Vagina (tissue), 2 donors: ENCODE measurements around the gene AGBL4. TPM values are rescaled to one million over a fixed set of nuclear protein-coding genes. Genes with fewer than 3 reads are reported as not detected.
"Not testable (repeated sequence)": the region's sequence is repeated elsewhere in the genome, so short reads cannot be mapped to it uniquely, and the experiment has no call there.

Source experiments
- DNase-seq, 2 donors: peaks; one replicate each; pipeline ENCODE4 v3.0.0-alpha.2; 2017; ENCODE audit errors: extremely low spot score in 2 of 2
- H3K27ac ChIP-seq: fragments of 200-600 bp; sonication (generic); one replicate; pipeline ENCODE4 v1.5.1; 2019
- H3K27me3 ChIP-seq: fragments of 200-600 bp; sonication (generic); one replicate; pipeline ENCODE4 v1.5.1; 2019
- H3K36me3 ChIP-seq, 2 donors: fragments of 200-600 bp; sonication (generic); one replicate each; pipeline ENCODE4 v1.5.1; 2017 to 2019
- H3K4me1 ChIP-seq: fragments of 200-600 bp; sonication (generic); one replicate; pipeline ENCODE4 v1.5.1; 2019
- H3K4me3 ChIP-seq, 2 donors: fragments of 200-600 bp; sonication (generic); 1 replicate in 1 of 2; 2 replicates in 1 of 2; pipeline ENCODE4 v1.5.1; 2016 to 2019
- H3K9me3 ChIP-seq: fragments of 200-600 bp; sonication (generic); one replicate; pipeline ENCODE4 v1.5.1; 2019
- CTCF ChIP-seq, 3 experiments: fragments of 450-650 bp in 2 of 3; fragments of 200-600 bp in 1 of 3; sonication (generic) in 1 of 3; IDR thresholded peaks; one replicate each; pipeline ENCODE4 v1.5.1; 2017 to 2019; ENCODE audit warnings: antibody characterized with exemption in 3 of 3, mild to moderate bottlenecking in 2 of 3, moderate library complexity in 2 of 3
- POLR2A ChIP-seq, 2 donors: fragments of 450-650 bp; IDR thresholded peaks; one replicate each; pipeline ENCODE4 v1.6.1; 2017; ENCODE audit warnings: antibody characterized with exemption in 2 of 2, mild to moderate bottlenecking in 2 of 2, moderate library complexity in 2 of 2
- POLR2AphosphoS5 ChIP-seq, 2 donors: sonication (generic); formaldehyde crosslinking; IDR thresholded peaks; one replicate each; pipeline ENCODE4 v1.9.0; 2017; ENCODE audit warnings: antibody characterized with exemption in 2 of 2, mild to moderate bottlenecking in 2 of 2, low read depth in 1 of 2; ENCODE audit not compliant: insufficient read depth in 1 of 2
- intact Hi-C: fragments of 100-400 bp; cut with DNase I; formaldehyde crosslinking; loops from one replicate; pipeline ENCODE4 v1.15.1; 2023
- total RNA-seq: library from RNA; depleted of rRNA; stranded (reverse); fragments of >200 nt; gene quantifications from one replicate; pipeline ENCODE4 v1.2.3, GENCODE V29; 2016

Gene AGBL4
- total RNA-seq, 1 donor from 2014 or later: not detected

GRCh38 chr1:49294539-49294938 lies 729.2 kb downstream of the AGBL4 start:
- intact Hi-C loops: no loop called here
- DNase-seq: no peak
- H3K36me3 ChIP-seq: no peaks in the 10 kb centered on the region

GRCh38 chr1:49293016-49293415 lies 730.7 kb downstream of the AGBL4 start:
- no peaks in the 10 kb centered on the region for H3K4me1 ChIP-seq
- no peaks in the 10 kb centered on the region for H3K36me3 ChIP-seq
- H3K9me3 ChIP-seq: no peaks in the 10 kb centered on the region
- no peak for TF ChIP-seq POLR2A (IDR thresholded peaks at IDR 0.05)
- no peak for TF ChIP-seq CTCF (IDR thresholded peaks at IDR 0.05)
- no peak for TF ChIP-seq POLR2AphosphoS5 (IDR thresholded peaks at IDR 0.05; ENCODE audit: insufficient read depth in 1 of 2, low read depth in 1 of 2)
- DNase-seq: no peak
- no peak overlapping the region for H3K27ac ChIP-seq
- H3K4me3 ChIP-seq: no peak overlapping the region
- no peaks in the 10 kb centered on the region for H3K27me3 ChIP-seq
- intact Hi-C loops: no loop called here

More at GRCh38 chr1:49294539-49294938, 729.2 kb downstream of the AGBL4 start:
- no peak for TF ChIP-seq POLR2A (IDR thresholded peaks at IDR 0.05)
- Histone ChIP-seq H3K27me3 (no peaks in the 10 kb centered on the region), H3K9me3 (no peaks in the 10 kb centered on the region), H3K4me3 (no peak overlapping the region), H3K27ac (no peak overlapping the region), H3K4me1 (no peaks in the 10 kb centered on the region)

- H3K27me3 ChIP-seq, H3K9me3 ChIP-seq, H3K4me3 ChIP-seq, DNase-seq, H3K27ac ChIP-seq, H3K36me3 ChIP-seq, H3K4me1 ChIP-seq, intact Hi-C loops: not testable (repeated sequence)
These were observed 766.3 kb downstream of the AGBL4 start for GRCh38 chr1:49257211-49258049.

GRCh38 chr1:49252917-49253316 lies 770.8 kb downstream of the AGBL4 start:
- Histone ChIP-seq H3K27ac (no peak overlapping the region), H3K4me3 (no peak overlapping the region), H3K9me3 (no peaks in the 10 kb centered on the region), H3K27me3 (no peaks in the 10 kb centered on the region), H3K36me3 (no peaks in the 10 kb centered on the region), H3K4me1 (no peaks in the 10 kb centered on the region)
- no peak for DNase-seq
- TF ChIP-seq POLR2A (IDR thresholded peaks at IDR 0.05) (no peak), POLR2AphosphoS5 (IDR thresholded peaks at IDR 0.05; ENCODE audit: insufficient read depth in 1 of 2, low read depth in 1 of 2) (no peak), CTCF (IDR thresholded peaks at IDR 0.05) (no peak)
- intact Hi-C loops: no loop called here

GRCh38 chr1:49251019-49251784 lies 772.6 kb downstream of the AGBL4 start:
- TF ChIP-seq POLR2A (IDR thresholded peaks at IDR 0.05) (no peak), CTCF (IDR thresholded peaks at IDR 0.05) (no peak), POLR2AphosphoS5 (IDR thresholded peaks at IDR 0.05; ENCODE audit: insufficient read depth in 1 of 2, low read depth in 1 of 2) (no peak)
- Histone ChIP-seq H3K36me3 (no peaks in the 10 kb centered on the region), H3K4me1 (no peaks in the 10 kb centered on the region), H3K27me3 (no peaks in the 10 kb centered on the region), H3K4me3 (no peak overlapping the region), H3K9me3 (no peaks in the 10 kb centered on the region), H3K27ac (no peak overlapping the region)
- no peak for DNase-seq
- intact Hi-C loops: no loop called here
